ENCODE measurements around the gene CORO2B.

CORO2B gene

GRCh38 chr15:68592054-68592453 lies 13.3 kb downstream of the CORO2B start:
- no peak overlapping the region for H3K4me3 ChIP-seq (ENCODE audit: low read depth, low read length)
- TF ChIP-seq, protein P1, sequence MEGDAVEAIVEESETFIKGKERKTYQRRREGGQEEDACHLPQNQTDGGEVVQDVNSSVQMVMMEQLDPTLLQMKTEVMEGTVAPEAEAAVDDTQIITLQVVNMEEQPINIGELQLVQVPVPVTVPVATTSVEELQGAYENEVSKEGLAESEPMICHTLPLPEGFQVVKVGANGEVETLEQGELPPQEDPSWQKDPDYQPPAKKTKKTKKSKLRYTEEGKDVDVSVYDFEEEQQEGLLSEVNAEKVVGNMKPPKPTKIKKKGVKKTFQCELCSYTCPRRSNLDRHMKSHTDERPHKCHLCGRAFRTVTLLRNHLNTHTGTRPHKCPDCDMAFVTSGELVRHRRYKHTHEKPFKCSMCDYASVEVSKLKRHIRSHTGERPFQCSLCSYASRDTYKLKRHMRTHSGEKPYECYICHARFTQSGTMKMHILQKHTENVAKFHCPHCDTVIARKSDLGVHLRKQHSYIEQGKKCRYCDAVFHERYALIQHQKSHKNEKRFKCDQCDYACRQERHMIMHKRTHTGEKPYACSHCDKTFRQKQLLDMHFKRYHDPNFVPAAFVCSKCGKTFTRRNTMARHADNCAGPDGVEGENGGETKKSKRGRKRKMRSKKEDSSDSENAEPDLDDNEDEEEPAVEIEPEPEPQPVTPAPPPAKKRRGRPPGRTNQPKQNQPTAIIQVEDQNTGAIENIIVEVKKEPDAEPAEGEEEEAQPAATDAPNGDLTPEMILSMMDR (IDR thresholded peaks at IDR 0.05; ENCODE audit: low read depth, low read length), result no peak

GRCh38 chr15:68592544-68592943 lies 13.8 kb downstream of the CORO2B start:
- TF ChIP-seq, protein P1 (IDR thresholded peaks at IDR 0.05; ENCODE audit: low read depth, low read length), result no peak
- no peak overlapping the region for H3K4me3 ChIP-seq (ENCODE audit: low read depth, low read length)

GRCh38 chr15:68593341-68593740 lies 14.5 kb downstream of the CORO2B start:
- no peak overlapping the region for H3K4me3 ChIP-seq (ENCODE audit: low read depth, low read length)
- TF ChIP-seq, protein P1 (IDR thresholded peaks at IDR 0.05; ENCODE audit: low read depth, low read length), result no peak

- TF ChIP-seq, protein P1 (IDR thresholded peaks at IDR 0.05; ENCODE audit: low read depth, low read length), result no peak
- H3K4me3 ChIP-seq (ENCODE audit: low read depth, low read length), result no peak overlapping the region
These were observed 15.2 kb downstream of the CORO2B start for GRCh38 chr15:68593828-68594532.

- TF ChIP-seq, protein P1 (IDR thresholded peaks at IDR 0.05; ENCODE audit: low read depth, low read length), result no peak
- no peak overlapping the region for H3K4me3 ChIP-seq (ENCODE audit: low read depth, low read length)
These were observed 15.9 kb downstream of the CORO2B start for GRCh38 chr15:68594533-68595259.

DNA sequence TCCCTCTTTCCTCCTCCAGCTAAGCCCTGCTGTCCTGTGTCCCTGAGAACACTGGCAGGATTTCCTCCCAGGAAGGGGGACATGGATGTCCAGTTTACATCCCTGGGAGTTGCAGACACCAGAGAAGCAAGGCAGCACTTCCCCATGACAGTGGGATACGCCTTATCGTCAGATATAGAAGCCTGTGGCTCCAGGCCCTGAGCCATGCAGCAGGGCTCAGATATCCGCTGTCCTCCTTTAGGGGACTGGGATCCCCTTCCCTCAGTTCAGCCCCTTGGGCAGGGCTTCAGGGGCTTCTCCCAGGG lies 16.4 kb downstream of the CORO2B start:
- no peak overlapping the region for H3K4me3 ChIP-seq (ENCODE audit: low read depth, low read length)
- TF ChIP-seq, protein P1 (IDR thresholded peaks at IDR 0.05; ENCODE audit: low read depth, low read length), result no peak

- H3K4me3 ChIP-seq (ENCODE audit: low read depth, low read length), result no peak overlapping the region
- TF ChIP-seq, protein P1 (IDR thresholded peaks at IDR 0.05; ENCODE audit: low read depth, low read length), result no peak
These were observed 17.0 kb downstream of the CORO2B start for GRCh38 chr15:68595761-68596160.

All from WI38 (cell line).